ENCODE measurements around the gene SLC22A23. TPM values are rescaled to one million over a fixed set of nuclear protein-coding genes. Genes with fewer than 3 reads are reported as not detected.

Gene SLC22A23
- total RNA-seq, 1 donor from 2014 or later, result 10.3 TPM

DNA sequence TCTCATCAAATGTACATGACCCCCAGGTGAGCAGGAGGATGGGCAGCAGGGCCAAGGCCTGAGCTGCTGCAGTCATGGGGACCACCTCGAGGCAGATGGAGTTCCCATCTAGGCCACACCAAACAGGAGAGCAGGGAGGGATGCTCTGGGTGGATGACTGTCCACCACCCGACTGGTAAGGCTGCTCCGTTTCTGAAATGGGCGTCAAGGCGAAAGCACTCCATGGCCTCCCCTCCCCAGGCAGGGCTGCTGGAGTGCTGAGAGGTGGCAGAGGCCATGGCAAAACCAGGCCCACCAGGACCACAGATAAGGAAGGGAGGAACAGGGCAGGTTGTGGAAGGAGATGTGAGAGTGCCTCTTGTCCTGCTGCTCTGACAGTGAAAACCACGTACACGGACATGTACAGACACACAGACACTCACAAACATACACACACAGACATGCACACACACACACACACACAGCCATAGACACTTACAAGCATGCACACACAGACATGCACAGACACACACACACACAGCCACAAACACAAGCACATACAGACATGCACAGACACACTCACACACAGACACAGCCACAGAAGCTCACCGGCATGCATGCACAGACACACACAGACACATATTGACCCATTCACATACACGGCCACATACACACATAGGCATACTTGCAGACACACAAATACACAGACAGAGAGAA, 104.9 kb downstream of the SLC22A23 start:
- DNase-seq (ENCODE audit: low spot score) (no peak), ATAC-seq (no peak)
- intact Hi-C loops (cut with DNase I), result no loop called here

DNA sequence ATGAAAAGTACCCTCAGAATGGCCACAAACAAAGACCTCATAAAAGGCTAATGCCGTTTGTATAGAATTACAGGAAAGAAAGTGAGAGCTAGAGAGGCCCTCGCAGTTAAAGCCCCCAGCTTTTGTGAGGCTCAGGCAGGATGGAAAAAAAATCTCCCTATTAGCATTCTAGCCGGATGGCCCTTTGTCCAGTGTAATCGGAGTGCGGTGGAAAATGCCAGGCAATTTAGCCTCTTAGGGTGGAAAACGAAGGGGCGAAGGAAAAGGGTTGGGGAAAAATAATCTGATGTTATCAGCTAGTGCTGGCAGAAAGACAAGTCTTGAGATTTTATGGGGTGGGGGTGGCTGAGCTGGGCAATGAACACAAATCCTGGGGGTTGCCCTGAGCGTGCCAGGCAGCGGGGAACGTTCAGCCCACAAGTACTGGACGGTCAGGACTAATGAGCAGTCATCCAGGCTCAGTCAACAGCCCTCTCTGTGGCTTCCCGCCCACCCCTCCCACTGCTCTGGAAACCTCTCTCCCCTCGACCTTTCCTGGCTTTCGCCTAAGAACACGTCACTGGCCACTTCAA, 105.7 kb downstream of the SLC22A23 start:
- no peak for ATAC-seq

DNA sequence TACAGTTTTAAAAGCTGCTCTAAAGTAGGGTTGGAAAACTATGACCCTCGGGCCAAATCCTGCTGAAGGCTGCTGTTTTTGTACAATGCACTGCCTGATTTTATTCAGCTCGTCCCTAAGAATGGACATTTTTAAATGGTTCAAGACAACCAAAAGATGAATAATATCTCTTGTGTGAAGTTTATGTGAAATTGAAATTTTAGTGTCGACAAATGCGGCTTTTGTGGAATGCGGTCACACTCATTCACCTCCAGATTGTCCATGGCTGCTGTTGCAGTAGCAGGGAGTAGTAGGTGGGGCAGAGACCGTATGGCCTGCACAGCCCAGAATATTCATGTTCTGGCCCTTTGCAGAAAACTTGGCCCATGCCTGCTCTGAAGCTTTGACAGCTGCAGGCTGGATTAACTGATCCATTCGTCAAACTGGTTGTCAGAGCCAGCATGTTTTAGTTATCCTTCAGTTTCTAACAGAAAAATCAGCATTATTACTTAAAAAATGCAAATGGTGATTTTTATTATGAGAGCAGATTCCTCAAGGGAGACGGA, 106.5 kb downstream of the SLC22A23 start:
- intact Hi-C loops (cut with DNase I), result no loop called here
- DNase-seq (ENCODE audit: low spot score), result no peak
- no peak for ATAC-seq

More for the DNA sequence above, 105.7 kb downstream of the SLC22A23 start:
- intact Hi-C loops (cut with DNase I), result no loop called here
- DNase-seq (ENCODE audit: low spot score), result no peak

DNA sequence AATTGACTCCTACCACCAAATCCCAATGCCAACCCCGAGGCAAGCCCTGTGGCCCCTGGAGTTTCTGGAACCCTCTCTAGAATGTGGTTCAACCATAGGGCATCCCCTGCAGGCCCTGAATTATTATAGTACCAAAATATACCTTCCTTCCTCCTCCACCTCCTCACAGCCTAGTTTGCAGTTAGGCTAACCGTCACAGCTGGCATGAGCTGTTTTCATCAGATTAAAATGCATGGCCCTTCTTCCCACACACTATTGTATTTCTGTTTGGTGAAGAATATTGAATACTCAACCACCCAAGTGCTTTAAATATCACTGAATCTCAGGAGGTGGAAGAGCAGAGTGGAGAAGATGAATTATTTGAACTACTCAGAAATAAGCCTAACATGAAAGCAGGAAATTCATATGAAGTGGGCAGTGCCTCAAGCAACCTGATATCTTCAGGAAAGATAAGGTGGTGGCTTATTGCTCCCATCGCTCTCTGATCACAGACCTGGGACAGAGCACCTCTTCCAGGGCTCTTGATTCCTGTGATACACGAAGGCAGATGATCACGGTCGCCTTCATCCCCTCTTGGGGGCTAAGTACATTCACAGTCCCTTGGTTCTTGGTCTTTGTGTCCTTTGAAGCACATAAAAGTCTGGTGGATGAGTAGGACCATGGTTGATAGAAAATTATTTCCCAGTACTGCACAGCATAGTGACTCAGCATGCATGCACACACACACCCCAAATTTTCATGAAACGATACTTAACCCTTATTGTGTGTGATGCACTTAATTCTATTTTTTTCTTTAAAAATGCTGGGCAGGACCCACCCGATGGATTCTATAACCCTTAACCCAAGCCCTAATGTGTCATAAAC, 107.2 kb downstream of the SLC22A23 start:
- intact Hi-C loops (cut with DNase I), result no loop called here
- no peak for ATAC-seq
- DNase-seq (ENCODE audit: low spot score), result no peak

DNA sequence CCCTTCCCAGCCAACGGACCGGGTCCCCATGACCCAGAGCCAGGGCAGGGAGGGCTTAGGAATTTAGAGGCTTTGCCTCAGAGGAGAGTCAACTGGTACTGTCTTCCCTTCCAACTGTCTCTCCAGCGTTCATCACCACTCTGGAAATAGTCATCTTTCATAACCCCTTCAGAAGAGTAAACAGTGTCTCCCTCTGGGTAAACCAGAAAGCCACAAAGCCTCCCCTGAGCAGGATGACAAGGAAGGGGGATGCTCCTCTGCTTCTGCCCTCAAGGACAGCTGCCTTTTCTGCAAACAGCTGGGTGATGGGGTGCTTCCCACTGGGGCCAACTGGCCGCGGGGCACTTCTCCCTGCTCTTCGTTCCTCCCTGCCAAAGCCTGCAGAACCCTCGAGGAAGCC, 108.0 kb downstream of the SLC22A23 start:
- ATAC-seq (no peak), DNase-seq (ENCODE audit: low spot score) (no peak)
- intact Hi-C loops (cut with DNase I), result no loop called here

DNA sequence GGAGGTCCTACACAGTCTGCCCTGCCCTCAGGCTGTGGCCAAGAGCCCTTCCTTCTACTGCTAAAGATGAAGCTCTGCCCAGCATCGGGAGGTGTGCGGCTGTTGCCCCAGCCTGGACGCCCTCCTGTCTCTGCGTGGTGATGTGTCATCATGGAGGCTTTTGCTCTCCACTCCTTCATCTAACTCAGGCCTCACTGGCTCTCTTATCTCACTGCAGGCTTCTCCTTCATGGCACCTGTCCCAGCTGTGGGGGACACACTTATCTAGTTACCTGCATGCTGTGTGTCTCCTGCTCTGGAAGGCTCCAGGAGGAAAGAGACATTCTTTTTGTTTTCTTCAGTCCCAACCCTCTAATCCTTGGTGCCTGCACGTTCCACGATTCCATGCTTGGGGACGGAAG, 109.0 kb downstream of the SLC22A23 start:
- ATAC-seq (no peak), DNase-seq (ENCODE audit: low spot score) (no peak)
- intact Hi-C loops (cut with DNase I), result no loop called here

DNA sequence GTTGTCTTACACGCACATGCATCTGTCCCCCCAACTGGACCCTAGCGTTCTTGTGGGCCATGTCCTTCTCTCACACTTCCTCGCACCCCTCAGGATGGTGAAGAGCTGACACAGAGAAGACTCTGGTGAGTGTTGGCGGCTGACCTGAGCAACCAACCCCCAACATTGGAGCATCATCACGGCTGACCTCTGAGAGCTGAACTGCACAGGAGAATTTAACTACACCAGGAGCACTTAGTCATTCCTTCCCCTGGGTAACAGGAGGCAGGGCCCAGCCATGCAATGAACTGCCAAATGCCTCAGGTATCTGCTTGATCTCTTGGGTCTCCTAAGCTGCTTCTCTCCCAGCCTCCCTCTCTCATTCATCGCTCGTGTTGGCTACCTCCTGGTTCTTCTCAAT, 109.6 kb downstream of the SLC22A23 start:
- ATAC-seq (no peak), DNase-seq (ENCODE audit: low spot score) (no peak)
- intact Hi-C loops (cut with DNase I), result no loop called here

DNA sequence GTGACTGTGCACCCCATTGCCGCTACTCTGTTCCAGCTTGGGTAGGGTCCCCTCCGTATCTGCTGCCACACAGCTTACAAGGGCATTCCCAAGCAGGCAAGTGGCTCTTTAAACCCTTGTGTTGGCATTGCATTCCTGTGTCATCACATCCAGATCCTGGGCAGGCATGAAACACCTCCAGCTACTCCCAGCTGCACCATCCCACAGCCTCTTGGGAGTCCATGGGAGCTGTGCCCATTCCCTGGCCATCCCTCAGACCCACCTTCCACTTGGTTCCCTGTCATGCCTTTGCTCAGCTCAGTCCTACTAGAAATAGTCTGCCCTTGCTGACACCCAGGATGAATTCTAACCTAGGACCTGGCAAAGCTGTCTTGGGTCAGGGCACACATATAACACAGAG, 110.4 kb downstream of the SLC22A23 start:
- no peak for ATAC-seq
- no peak for DNase-seq (ENCODE audit: low spot score)
- intact Hi-C loops (cut with DNase I), result no loop called here

DNA sequence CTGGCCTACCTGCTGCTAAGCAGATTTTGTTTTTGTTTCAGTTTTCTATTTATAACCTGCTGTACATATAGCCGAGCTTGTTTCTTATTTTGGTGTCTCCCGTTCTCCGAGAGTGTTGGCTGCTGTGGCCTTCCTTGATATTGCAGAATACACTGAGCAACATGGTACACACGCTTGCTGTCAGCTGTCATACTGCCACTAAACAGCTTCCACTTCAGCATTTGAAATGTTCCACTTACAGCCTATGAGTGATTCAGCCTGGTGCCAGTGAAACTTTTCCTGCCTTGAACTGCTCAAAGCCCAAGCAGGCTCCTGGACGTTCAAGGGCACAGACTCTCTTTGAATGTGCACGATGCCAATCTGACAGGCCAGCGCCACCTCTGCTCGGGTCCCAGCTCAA, 111.0 kb downstream of the SLC22A23 start:
- intact Hi-C loops (cut with DNase I), result no loop called here
- DNase-seq (ENCODE audit: low spot score), result no peak
- ATAC-seq, result no peak

DNA sequence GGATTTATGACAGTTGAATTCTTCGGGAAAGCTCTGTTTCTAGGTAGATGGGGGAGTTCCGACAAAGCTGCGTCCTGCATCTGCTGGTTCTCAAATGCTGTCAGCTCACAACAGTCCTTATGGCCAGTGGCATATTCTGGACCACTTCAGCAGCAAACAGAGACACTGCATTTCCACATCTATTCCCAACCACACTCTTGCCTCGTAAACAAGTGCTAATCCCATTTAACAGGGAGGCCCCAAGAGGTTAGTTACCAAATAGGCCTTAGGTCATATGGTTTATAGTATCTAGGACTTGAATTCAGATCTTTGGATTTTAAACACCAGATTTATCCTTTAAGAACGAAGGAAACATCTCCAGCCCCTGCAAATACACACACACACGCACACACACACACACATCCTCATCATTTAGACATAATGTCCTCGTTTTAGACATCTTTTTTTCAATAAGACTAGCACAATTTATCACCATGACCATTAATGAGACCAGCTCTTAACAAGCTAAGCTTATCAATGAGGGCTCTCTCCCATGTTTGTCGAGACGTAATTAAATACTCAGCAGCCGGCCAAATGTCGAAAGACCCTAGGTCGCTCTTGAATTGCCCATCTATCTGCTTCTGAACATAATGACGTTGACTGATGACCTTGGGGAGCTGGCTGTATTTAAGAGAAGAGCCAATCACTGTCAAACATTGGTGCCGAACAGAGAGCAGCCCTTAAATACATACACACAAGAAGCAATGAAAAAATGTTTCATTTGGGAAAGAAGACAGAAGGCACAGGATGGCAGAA, 113.6 kb downstream of the SLC22A23 start:
- no peak for DNase-seq (ENCODE audit: low spot score)
- intact Hi-C loops (cut with DNase I), result no loop called here
- no peak for ATAC-seq

DNA sequence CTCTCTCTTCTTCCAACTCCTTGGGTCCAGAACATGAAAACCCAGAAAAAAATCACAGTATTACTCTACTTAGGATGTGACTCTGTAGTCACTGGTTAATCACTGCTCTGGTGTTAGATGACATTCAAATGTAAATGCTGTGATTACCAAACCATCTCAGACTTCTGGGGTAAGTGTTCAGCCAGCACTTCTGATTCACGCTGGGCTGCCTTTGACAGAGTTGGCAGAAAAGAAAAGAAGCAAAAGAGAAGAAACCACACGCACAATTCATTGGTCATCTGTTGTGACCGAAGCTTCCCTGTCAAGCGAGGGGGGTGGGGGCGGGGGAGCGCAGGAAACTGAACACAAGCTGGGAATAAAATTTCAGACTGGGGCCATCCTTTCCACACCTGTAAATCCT, 115.4 kb downstream of the SLC22A23 start:
- DNase-seq (ENCODE audit: low spot score), result no peak
- peak; percentile 67 for ATAC-seq
- intact Hi-C loops (cut with DNase I), result no loop called here

DNA sequence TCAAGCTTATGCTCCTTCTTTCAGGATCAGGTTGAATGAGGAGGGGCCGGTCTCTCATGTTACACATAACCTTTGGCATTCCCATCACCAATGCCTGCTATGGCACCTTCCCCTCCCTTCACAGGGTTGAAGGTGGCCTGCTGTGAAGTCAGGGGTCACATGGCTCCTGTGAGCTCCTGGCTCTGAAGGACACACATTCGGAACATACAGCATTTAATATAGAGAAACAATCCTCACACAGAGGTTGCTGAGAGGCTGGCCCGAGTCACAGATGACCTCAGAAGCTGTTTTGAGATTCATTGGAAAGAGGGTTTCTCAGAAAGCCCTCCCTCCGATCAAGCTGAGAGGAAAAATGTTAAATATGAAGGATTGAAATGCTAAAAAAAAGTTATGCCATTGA, 116.0 kb downstream of the SLC22A23 start:
- peak; percentile 33 for ATAC-seq
- intact Hi-C loops (cut with DNase I), result no loop called here
- no peak for DNase-seq (ENCODE audit: low spot score)

DNA sequence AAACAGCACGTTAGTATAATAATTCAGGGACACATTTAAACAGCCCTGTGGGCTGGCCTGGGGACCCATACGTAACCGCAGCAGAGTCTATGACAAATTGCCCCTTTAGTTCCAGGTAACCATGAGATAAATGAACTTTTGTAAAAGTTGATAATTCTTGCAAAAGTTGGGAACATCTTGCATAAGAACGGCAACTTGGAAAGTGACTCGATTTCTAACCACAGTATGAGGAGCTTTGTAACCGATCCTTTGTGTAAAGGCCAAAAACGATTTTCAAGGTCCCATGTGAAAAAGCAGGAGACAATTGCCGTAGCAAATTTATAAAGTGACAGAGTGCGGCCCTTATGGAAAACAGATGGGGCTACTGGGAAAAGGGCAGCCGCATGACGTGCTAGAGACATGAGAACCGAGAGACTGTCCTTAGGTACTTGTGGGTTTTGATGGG, 116.5 kb downstream of the SLC22A23 start:
- DNase-seq (ENCODE audit: low spot score), result no peak
- peak; percentile 85 for ATAC-seq
- intact Hi-C loops (cut with DNase I), result no loop called here

DNA sequence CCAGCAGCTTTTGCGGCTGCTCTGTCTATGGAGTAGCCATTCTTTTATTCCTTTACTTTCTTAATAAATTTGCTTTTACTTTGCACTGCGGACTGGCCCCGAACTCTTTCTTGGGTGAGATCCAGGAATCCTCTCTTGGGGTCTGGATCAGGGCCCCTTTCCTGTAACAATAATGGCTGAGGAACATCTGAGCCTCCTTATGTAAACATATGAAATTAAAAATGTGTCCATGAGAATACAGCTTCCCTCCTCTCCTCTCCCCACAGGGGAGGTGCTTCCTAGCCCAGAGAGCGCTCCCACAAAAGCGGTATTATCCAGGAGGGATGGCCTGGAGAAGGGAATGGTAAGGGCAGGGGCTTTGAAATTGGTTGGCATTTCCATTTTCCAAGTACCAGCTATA, 117.0 kb downstream of the SLC22A23 start:
- ATAC-seq, result peak; percentile 33
- no peak for DNase-seq (ENCODE audit: low spot score)
- intact Hi-C loops (cut with DNase I), result no loop called here

DNA sequence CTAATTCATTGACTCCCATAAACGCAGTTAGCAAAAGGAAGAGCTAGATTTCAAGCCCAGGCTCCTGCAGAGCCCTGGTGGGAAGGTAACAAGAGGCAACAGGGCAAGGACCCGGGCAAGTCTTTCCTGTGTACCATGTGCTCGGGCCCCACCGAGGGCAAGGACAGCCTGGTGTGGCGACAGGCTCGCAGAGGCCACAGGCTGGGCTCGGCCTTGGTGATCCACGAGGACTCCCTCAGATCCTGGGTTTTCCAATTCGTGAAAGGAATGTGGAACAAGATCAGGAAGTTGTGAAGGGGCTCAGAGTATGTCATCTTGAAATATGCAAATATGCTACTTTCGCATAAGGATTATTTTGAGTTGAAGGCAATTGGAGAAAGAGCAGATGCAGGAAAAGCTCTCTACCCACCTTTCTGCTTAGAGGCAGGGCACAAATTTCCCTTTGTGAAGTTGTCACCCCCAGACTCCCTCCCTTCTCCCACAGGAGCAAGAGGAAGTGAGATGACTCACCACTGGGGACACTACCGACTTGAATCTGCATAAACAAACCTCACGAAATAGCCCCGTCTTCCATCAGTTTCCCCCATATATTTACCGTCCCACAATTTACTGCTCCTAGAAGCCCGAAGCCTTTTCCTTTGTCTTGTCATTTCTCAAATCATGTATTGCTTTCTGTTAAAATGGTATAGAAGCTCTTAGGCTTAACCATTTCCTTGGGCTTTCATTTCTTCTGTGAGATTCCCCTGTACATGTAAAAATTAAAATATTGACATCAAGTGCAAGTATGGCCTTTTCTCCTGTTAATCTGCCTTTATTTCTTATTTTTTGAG, 119.1 kb downstream of the SLC22A23 start:
- DNase-seq (ENCODE audit: low spot score) (no peak), ATAC-seq (no peak)
- intact Hi-C loops (cut with DNase I), result no loop called here

DNA sequence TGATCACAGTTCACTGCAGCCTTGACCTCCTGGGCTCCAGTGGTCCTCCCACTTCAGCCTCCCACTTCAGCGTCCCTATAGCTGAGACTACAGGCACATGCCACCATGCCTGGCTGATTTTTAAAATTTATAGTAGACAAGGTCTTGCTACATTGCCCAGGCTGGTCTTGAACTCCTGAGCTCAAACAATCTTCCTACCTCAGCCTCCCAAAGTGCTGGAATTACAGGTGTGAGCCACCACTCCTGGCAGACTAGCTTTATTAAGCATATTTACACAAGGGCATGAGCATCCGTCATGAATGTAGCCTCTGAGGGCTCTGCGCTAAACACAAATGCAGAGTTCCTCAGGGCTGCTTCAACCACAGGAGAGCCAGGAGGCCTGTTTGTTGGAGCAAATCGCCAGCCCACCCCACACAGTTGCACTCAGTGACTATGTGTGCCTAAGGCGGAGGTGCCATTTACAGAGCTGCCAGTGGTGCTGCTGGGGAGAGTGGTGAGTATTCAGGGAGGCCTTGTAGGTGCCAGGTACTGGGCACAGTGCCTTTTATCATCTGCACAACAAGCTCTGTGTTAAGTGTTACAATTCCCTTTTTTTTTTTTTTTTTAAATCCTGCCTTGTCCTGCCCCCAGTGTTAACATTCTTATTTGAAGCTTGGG, 119.9 kb downstream of the SLC22A23 start:
- intact Hi-C loops (cut with DNase I), result no loop called here
- ATAC-seq (no peak), DNase-seq (ENCODE audit: low spot score) (no peak)

DNA sequence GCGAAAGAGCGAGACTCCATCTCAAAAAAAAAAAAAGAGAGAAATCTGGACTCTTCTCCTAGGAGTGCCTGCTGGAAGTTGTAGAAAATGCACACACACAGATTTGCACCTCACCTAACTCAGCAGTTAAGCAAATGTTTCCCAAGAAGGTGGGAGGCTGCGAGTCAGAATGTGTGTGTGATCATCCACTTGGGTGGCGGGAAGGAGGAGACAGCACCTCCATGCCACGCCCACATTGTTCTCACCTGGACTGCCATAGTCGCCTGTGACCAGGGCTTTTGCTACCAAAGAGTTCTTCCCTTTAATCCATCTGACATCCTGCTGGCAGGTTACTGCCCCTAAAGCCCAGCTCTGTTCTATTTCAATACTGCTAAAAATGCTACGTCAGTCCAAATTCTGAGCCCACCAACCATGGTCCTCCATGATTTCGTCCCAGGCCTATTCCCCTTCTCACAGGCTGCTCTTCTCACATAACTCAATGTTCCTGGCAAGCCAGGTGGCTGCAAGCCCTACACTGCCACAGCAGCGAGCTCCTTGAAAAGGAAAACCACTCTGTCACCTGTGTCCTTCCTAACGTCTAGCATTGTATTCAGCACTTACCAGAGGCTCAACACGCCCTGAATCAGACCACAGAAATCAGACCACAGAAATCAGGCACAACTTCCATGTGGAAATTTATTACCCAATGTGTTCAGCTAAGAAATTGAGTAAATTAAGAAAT, 120.6 kb downstream of the SLC22A23 start:
- ATAC-seq, result no peak

More for the DNA sequence above, 120.6 kb downstream of the SLC22A23 start:
- intact Hi-C loops (cut with DNase I), result no loop called here
- DNase-seq (ENCODE audit: low spot score), result no peak
